ENCODE data around the gene NAPB.
A peak's percentile ranks its signal among the peaks of the same experiment; 100 is the strongest.
"Not testable (repeated sequence)": the region's sequence is repeated elsewhere in the genome, so short reads cannot be mapped to it uniquely, and the experiment has no call there.

The NAPB gene

GRCh38 chr20:23420943-23421931, at the start of gene NAPB:
TSS of gene NAPB (minus strand) at chr20:23421488. CDS start at chr20:23421402, 86 bp downstream.
- DNase-seq, result peak; percentile 86

- DNase-seq, result not testable (repeated sequence)
Measured at GRCh38 chr20:23466961-23467360, 45.7 kb upstream of the NAPB start.

GRCh38 chr20:23461180-23461579, 39.9 kb upstream of the NAPB start:
- DNase-seq, result no peak

GRCh38 chr20:23459461-23460150, 38.3 kb upstream of the NAPB start:
- DNase-seq, result no peak

GRCh38 chr20:23456873-23457272, 35.6 kb upstream of the NAPB start:
- no peak for DNase-seq

- no peak for DNase-seq
Measured at GRCh38 chr20:23456409-23456808, 35.1 kb upstream of the NAPB start.

GRCh38 chr20:23455639-23456038, 34.4 kb upstream of the NAPB start:
- DNase-seq, result no peak

GRCh38 chr20:23454816-23455215, 33.5 kb upstream of the NAPB start:
- no peak for DNase-seq

- DNase-seq, result no peak
Measured at GRCh38 chr20:23453549-23454543, 32.6 kb upstream of the NAPB start.

GRCh38 chr20:23452776-23453175, 31.5 kb upstream of the NAPB start, which contains the start of gene CST11:
TSS of gene CST11 (minus strand) at chr20:23452876. CDS start at chr20:23452811, 65 bp downstream.
- no peak for DNase-seq

- DNase-seq, result no peak
Measured at GRCh38 chr20:23451956-23452487, 30.7 kb upstream of the NAPB start.

- DNase-seq, result no peak
Measured at GRCh38 chr20:23450877-23451276, 29.6 kb upstream of the NAPB start.

GRCh38 chr20:23449421-23449820, 28.1 kb upstream of the NAPB start:
- DNase-seq, result no peak

GRCh38 chr20:23448167-23448566, 26.9 kb upstream of the NAPB start:
- no peak for DNase-seq

GRCh38 chr20:23446505-23446904, 25.2 kb upstream of the NAPB start:
- DNase-seq, result peak; percentile 55

- no peak for DNase-seq
Measured at GRCh38 chr20:23445596-23446217, 24.4 kb upstream of the NAPB start.

GRCh38 chr20:23444859-23445258, 23.6 kb upstream of the NAPB start:
- no peak for DNase-seq

GRCh38 chr20:23442436-23442835, 21.1 kb upstream of the NAPB start:
- no peak for DNase-seq

GRCh38 chr20:23441850-23442313, 20.6 kb upstream of the NAPB start:
- DNase-seq, result peak; percentile 51

GRCh38 chr20:23440004-23440403, 18.7 kb upstream of the NAPB start:
- no peak for DNase-seq

- DNase-seq, result no peak
Measured at GRCh38 chr20:23438661-23439060, 17.4 kb upstream of the NAPB start.
